NCI-H187 (cell line): ENCODE data around the gene ANKRD34C.
"Not testable (repeated sequence)": the region's sequence is repeated elsewhere in the genome, so short reads cannot be mapped to it uniquely, and the experiment has no call there.

Source experiments
- DNase-seq, 2 experiments: peaks; one replicate each; lab custom pipeline; 2025; lab: John Stamatoyannopoulos, UW

Gene ANKRD34C

DNA sequence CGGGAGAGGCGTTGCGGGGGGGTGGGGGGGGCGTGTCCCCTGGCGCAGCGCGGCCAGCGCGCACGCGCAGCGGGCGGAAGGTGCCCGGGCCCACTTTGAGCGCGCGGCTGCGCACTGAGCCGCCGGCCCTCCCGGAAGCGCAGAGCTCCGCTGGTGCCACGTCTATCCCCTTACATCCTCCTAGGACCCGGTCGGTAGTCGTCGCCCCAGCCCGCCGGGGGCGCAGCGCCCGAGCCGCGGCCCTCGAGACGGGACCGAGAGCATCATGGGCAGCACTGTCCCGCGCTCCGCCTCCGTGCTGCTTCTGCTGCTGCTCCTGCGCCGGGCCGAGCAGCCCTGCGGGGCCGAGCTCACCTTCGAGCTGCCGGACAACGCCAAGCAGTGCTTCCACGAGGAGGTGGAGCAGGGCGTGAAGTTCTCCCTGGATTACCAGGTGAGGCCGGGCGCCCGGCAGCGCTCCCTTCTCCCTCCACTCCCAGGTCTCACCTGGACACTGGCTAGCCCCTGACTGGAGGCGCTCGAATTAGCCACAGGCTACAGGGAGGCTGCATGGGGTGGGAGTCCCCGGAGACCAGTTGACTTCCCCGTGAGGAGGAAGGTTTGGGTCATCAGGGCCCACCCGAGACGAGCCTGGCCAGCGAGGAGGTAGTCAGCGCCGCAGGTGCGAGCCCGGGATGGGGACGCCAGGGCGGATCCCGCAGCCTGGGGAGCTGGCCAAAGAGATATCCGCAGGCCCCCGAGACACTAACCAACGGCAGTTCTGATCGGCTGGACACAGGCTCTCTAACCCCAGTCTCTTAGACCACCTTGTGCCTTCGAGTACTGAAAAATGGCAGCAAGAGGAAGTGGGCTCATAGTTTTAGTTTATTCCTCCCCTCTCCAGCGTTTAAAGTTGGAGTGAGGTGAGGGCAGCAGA lies 28.7 kb downstream of the ANKRD34C start, which contains the start of gene TMED3:
Gene TMED3 (plus strand): TSS at position 128 of the 916 bp plus-strand sequence. CDS start 138 bp downstream, at position 266.
- peak; percentile 17 to 64 for DNase-seq

- DNase-seq: no peak
Observed at GRCh38 chr15:79311901-79312553, 29.5 kb downstream of the ANKRD34C start.

DNA sequence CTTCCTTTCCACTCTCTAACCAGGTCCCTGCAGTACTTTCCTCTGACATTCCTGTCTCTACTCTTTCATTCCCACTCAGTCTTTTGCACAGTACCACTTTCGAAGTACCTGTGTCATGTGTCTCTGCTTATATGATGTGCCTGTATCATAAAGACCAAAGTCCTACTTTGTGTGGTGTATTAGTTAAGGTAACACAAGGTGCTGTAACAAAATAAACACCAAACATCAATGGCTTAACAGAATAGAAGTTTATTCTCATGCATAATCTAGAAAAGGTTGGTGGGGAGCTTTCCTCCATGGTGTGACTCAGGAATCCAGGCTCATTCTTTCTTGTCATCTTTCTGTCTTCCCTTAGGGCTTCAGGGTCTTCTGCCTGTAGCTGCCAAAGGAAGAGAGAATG lies 31.7 kb downstream of the ANKRD34C start:
- DNase-seq: no peak

GRCh38 chr15:79314811-79315210 lies 32.3 kb downstream of the ANKRD34C start:
- no peak for DNase-seq

GRCh38 chr15:79315623-79316328 lies 33.3 kb downstream of the ANKRD34C start:
- DNase-seq: no peak

- no peak for DNase-seq
Observed at GRCh38 chr15:79316864-79317263, 34.3 kb downstream of the ANKRD34C start.

DNA sequence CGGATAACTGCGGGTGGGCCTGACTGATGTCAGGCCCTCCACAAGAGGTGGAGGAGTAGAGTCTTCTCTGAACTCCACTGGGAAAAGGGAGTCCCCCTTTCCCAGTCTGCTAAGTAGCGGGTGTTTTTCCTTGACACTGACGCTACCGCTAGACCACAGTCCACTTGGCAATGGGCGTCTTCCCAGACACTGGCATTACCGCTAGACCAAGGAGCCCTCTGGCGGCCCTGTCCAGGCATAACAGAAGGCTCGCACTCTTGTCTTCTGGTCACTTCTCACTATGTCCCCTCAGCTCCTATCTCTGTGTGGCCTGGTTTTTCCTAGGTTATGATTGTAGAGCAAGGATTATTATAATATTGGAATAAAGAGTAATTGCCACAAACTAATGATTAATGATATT lies 37.5 kb downstream of the ANKRD34C start:
- not testable (repeated sequence) for DNase-seq

- DNase-seq: no peak
Observed at GRCh38 chr15:79321876-79322275, 39.4 kb downstream of the ANKRD34C start.

- DNase-seq: no peak
Observed at GRCh38 chr15:79322306-79322705, 39.8 kb downstream of the ANKRD34C start.

DNA sequence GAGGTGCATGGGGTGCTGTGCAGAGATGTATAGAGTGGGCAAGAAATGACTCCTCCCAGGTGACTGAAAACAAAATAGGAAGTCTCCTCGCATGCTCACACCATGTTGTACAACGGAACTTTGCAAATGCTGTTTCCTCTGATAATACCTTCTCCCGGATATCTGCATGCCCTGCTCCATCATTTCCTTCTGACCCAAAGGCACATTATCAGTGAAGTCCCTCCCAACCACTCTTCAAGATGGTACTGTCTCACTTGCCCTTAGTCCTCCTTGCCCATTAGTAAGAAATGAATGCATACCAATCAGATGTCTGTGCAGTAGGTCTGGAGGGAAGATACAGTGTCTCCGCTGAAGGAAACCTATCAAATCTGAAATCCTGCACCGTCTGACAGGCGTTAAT lies 40.4 kb downstream of the ANKRD34C start:
- DNase-seq: no peak

DNA sequence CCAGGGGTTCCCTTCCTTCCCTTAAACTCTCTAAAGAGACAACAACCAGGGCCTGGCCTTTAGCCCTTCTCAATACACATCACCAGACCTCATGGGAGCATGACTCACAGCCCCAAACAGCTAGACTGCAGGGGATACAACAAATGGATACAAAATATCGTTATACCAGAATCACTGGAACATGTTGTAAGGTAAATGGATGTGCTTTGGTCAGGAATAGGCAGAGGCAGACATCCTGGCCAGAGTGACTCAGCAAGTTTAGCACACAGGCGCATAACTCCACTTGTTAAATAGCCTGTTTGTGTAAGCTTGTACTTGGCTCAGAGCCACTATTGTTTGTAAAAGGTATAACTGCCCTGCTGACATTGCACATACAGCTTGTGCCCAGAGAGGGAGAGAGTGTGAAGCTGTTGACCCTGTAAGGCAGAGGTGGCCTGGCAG lies 46.7 kb downstream of the ANKRD34C start:
- DNase-seq: no peak
